NCI-H2107 treated with DMSO at 0.1 percent for 48 hours (cell line): Measurements from ENCODE around the gene C1QBP.
"Not testable (repeated sequence)": the region's sequence is repeated elsewhere in the genome, so short reads cannot be mapped to it uniquely, and the experiment has no call there.

Source experiments
- DNase-seq: peaks from one replicate; lab custom pipeline; 2025; ENCODE audit not compliant: unreplicated experiment; lab: John Stamatoyannopoulos, UW

C1QBP gene

GRCh38 chr17:5434984-5435383 lies 4.0 kb downstream of the C1QBP start:
- DNase-seq = no peak

GRCh38 chr17:5431949-5432556 lies 6.9 kb downstream of the C1QBP start:
- no peak for DNase-seq

GRCh38 chr17:5431234-5431633 lies 7.7 kb downstream of the C1QBP start:
- not testable (repeated sequence) for DNase-seq

- no peak for DNase-seq
Observed at GRCh38 chr17:5430413-5430999, 8.4 kb downstream of the C1QBP start.

GRCh38 chr17:5429191-5429887 lies 9.6 kb downstream of the C1QBP start:
- no peak for DNase-seq

GRCh38 chr17:5425826-5426225 lies 13.1 kb downstream of the C1QBP start:
- no peak for DNase-seq

GRCh38 chr17:5424909-5425308 lies 14.0 kb downstream of the C1QBP start:
- no peak for DNase-seq

GRCh38 chr17:5422505-5422904 lies 16.4 kb downstream of the C1QBP start:
- no peak for DNase-seq

- DNase-seq = peak; percentile 83
Observed at GRCh38 chr17:5419959-5420653, 18.8 kb downstream of the C1QBP start, which contains the start of gene RPAIN. RPAIN (plus strand) TSS chr17:5420182; CDS start chr17:5420211, 29 bp downstream.

GRCh38 chr17:5419356-5419958 lies 19.5 kb downstream of the C1QBP start, which contains the start of gene NUP88:
NUP88 (minus strand) TSS chr17:5419662; CDS start chr17:5419650, 12 bp downstream.
- peak; percentile 91 for DNase-seq

GRCh38 chr17:5418858-5419355 lies 20.0 kb downstream of the C1QBP start:
- DNase-seq = peak; percentile 41

GRCh38 chr17:5416901-5417300 lies 22.1 kb downstream of the C1QBP start:
- peak; percentile 3 for DNase-seq

GRCh38 chr17:5413682-5414081 lies 25.3 kb downstream of the C1QBP start:
- DNase-seq = no peak

- DNase-seq = no peak
Observed at GRCh38 chr17:5410594-5411272, 28.2 kb downstream of the C1QBP start.

GRCh38 chr17:5408186-5408585 lies 30.8 kb downstream of the C1QBP start:
- no peak for DNase-seq

- no peak for DNase-seq
Observed at GRCh38 chr17:5405400-5405799, 33.6 kb downstream of the C1QBP start.

GRCh38 chr17:5399767-5400166 lies 39.2 kb downstream of the C1QBP start:
- no peak for DNase-seq

- no peak for DNase-seq
Observed at GRCh38 chr17:5396612-5397011, 42.3 kb downstream of the C1QBP start.

GRCh38 chr17:5391678-5392077 lies 47.3 kb downstream of the C1QBP start:
- DNase-seq = no peak
